ENCODE data around the gene TLCD3A. TPM values are rescaled to one million over a fixed set of nuclear protein-coding genes. Genes with fewer than 3 reads are reported as not detected.

The TLCD3A gene
- total RNA-seq, 1 experiment from 2014 or later = 21.6 TPM

DNA sequence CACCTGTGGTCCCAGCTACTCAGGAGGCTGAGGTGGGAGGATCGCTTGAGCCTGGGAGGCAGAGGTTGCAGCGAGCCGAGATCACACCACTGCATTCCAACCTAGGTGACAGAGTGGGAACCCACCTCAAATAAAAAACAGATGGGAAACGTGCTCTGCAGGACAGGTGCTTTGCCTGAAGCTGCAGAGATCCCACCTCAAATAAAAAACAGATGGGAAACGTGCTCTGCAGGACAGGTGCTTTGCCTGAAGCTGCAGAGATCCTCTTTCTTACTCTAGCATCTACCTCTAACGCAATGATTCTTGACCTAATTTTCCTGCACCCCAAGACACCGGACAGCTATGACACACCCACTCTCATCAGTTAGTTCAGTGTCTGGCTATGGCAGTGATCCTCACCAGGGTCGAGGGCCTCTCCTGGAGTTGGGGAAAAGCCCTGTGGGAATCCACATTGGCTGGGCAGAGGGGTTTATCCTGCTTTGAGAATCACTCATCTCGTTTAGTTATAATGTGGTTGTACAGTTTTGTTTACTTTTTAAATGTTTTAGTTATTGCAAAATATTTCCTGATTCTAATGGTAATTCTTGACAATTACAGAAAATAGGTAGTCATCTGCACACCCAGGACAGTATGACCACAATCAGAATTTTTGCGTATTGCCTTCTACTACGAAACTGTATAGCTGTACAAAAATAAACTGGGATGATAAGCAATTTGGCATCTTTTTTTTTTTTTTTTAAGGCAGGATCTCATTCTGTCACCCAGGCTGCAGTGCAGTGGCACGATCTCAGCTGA lies 29.1 kb upstream of the TLCD3A start:
- Mint-ChIP-seq H3K4me3 (no peak overlapping the region), H3K27ac (peak overlapping the region; percentile 26; the same call in 1 of the 2 replicates), H3K27me3 (ENCODE audit: low read depth) (no peaks in the 10 kb centered on the region), H3K4me1 (no peaks in the 10 kb centered on the region), H3K9me3 (no peaks in the 10 kb centered on the region), H3K36me3 (peaks cover 6% of the 10 kb centered on the region)
- DNase-seq (ENCODE audit: low spot score) = no peak
- no peak for ATAC-seq
- TF ChIP-seq ZNF317 (CRISPR knock-in tag; IDR thresholded peaks at IDR 0.05; ENCODE audit: borderline replicate concordance, low read depth) = no peak
- TF ChIP-seq, protein P1, sequence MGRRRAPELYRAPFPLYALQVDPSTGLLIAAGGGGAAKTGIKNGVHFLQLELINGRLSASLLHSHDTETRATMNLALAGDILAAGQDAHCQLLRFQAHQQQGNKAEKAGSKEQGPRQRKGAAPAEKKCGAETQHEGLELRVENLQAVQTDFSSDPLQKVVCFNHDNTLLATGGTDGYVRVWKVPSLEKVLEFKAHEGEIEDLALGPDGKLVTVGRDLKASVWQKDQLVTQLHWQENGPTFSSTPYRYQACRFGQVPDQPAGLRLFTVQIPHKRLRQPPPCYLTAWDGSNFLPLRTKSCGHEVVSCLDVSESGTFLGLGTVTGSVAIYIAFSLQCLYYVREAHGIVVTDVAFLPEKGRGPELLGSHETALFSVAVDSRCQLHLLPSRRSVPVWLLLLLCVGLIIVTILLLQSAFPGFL (CRISPR knock-in tag; IDR thresholded peaks at IDR 0.05; ENCODE audit: borderline replicate concordance) = no peak
- ChIA-PET CTCF (interaction anchor here (0.5 to 0.9 kb wide), 2 partner anchors 14 to 291 kb away, joined by 4 read pairs; no protein-coding TSS in a partner anchor), POLR2A (no interaction called here)

DNA sequence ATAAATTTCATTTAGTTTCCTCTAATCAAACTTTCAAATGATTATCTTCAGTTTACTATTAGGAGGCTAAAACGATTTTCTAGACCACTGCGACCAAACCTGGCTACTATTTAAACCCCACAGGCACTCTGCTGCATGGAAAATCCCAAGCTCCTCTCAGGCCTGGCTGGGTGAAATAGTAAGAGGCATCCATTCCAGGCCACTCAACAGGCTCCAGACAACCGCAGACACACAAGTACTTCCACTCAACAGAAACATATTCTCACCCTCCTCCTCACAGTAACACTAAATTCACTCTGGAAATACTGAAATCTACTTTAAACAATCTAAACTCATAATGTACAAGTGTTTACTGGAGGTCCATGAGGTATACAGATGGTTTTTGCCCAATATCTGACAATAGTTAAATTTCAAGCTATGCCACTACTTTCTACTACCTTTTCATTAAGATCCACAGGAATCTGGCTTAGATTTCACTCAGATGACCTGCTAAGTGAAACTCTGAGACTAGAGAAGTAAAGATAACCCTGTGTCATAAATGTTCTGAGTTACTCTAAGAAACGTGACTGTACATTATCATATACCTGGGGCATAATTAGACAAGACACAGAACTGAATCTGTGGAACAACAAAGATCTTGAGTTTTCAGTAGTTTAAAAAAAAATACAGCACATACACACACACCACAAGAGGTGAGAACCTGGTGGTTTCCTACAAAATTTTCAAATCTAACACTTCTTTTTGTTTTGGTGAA lies 28.1 kb upstream of the TLCD3A start:
- H3K9me3 Mint-ChIP-seq = no peaks in the 10 kb centered on the region
- TF ChIP-seq EMX1 (CRISPR knock-in tag; IDR thresholded peaks at IDR 0.05) (no peak), KAT7 (CRISPR knock-in tag; IDR thresholded peaks at IDR 0.05; ENCODE audit: borderline replicate concordance) (no peak), SP1 (CRISPR knock-in tag; conservative IDR thresholded peaks at IDR 0.05) (no peak), CREB1 (CRISPR knock-in tag; IDR thresholded peaks at IDR 0.05) (no peak), NR2C2 (CRISPR knock-in tag; IDR thresholded peaks at IDR 0.05) (no peak), RELA (CRISPR knock-in tag; IDR thresholded peaks at IDR 0.05; ENCODE audit: borderline replicate concordance) (no peak), TEAD1 (CRISPR knock-in tag; IDR thresholded peaks at IDR 0.05) (no peak), TCF7 (CRISPR knock-in tag; IDR thresholded peaks at IDR 0.05; ENCODE audit: low read depth) (no peak), NFE2L1 (CRISPR knock-in tag; IDR thresholded peaks at IDR 0.05) (no peak), FOXK1 (CRISPR knock-in tag; IDR thresholded peaks at IDR 0.05) (no peak), JAZF1 (CRISPR knock-in tag; IDR thresholded peaks at IDR 0.05) (no peak), CBFB (CRISPR knock-in tag; IDR thresholded peaks at IDR 0.05; ENCODE audit: low read depth) (no peak), ZNF232 (CRISPR knock-in tag; IDR thresholded peaks at IDR 0.05) (no peak)
- TF ChIP-seq, protein P2, sequence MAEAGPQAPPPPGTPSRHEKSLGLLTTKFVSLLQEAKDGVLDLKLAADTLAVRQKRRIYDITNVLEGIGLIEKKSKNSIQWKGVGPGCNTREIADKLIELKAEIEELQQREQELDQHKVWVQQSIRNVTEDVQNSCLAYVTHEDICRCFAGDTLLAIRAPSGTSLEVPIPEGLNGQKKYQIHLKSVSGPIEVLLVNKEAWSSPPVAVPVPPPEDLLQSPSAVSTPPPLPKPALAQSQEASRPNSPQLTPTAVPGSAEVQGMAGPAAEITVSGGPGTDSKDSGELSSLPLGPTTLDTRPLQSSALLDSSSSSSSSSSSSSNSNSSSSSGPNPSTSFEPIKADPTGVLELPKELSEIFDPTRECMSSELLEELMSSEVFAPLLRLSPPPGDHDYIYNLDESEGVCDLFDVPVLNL (CRISPR knock-in tag; IDR thresholded peaks at IDR 0.05; ENCODE audit: borderline replicate concordance, low read depth) = no peak
- TF ChIP-seq, protein P3, sequence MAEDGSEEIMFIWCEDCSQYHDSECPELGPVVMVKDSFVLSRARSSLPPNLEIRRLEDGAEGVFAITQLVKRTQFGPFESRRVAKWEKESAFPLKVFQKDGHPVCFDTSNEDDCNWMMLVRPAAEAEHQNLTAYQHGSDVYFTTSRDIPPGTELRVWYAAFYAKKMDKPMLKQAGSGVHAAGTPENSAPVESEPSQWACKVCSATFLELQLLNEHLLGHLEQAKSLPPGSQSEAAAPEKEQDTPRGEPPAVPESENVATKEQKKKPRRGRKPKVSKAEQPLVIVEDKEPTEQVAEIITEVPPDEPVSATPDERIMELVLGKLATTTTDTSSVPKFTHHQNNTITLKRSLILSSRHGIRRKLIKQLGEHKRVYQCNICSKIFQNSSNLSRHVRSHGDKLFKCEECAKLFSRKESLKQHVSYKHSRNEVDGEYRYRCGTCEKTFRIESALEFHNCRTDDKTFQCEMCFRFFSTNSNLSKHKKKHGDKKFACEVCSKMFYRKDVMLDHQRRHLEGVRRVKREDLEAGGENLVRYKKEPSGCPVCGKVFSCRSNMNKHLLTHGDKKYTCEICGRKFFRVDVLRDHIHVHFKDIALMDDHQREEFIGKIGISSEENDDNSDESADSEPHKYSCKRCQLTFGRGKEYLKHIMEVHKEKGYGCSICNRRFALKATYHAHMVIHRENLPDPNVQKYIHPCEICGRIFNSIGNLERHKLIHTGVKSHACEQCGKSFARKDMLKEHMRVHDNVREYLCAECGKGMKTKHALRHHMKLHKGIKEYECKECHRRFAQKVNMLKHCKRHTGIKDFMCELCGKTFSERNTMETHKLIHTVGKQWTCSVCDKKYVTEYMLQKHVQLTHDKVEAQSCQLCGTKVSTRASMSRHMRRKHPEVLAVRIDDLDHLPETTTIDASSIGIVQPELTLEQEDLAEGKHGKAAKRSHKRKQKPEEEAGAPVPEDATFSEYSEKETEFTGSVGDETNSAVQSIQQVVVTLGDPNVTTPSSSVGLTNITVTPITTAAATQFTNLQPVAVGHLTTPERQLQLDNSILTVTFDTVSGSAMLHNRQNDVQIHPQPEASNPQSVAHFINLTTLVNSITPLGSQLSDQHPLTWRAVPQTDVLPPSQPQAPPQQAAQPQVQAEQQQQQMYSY (CRISPR knock-in tag; IDR thresholded peaks at IDR 0.05) = no peak
- TF ChIP-seq, protein P4, sequence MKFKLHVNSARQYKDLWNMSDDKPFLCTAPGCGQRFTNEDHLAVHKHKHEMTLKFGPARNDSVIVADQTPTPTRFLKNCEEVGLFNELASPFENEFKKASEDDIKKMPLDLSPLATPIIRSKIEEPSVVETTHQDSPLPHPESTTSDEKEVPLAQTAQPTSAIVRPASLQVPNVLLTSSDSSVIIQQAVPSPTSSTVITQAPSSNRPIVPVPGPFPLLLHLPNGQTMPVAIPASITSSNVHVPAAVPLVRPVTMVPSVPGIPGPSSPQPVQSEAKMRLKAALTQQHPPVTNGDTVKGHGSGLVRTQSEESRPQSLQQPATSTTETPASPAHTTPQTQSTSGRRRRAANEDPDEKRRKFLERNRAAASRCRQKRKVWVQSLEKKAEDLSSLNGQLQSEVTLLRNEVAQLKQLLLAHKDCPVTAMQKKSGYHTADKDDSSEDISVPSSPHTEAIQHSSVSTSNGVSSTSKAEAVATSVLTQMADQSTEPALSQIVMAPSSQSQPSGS (CRISPR knock-in tag; IDR thresholded peaks at IDR 0.05; ENCODE audit: borderline replicate concordance, low read depth) = no peak
- TF ChIP-seq, protein P5, sequence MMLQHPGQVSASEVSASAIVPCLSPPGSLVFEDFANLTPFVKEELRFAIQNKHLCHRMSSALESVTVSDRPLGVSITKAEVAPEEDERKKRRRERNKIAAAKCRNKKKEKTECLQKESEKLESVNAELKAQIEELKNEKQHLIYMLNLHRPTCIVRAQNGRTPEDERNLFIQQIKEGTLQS (CRISPR knock-in tag; conservative IDR thresholded peaks at IDR 0.05) = no peak
- CTCF ChIA-PET = interaction anchor here (1.4 to 3.8 kb wide), 2 partner anchors 292 to 352 kb away, joined by 7 to 17 read pairs; no protein-coding TSS in a partner anchor
- POLR2A ChIA-PET = no interaction called here
- DNase-seq (ENCODE audit: low spot score) (no peak), ATAC-seq (no peak)
- no peak overlapping the region for H3K27ac Mint-ChIP-seq
- no peaks in the 10 kb centered on the region for H3K4me1 Mint-ChIP-seq
- peaks cover 11% of the 10 kb centered on the region for H3K36me3 Mint-ChIP-seq
- no peaks in the 10 kb centered on the region for H3K27me3 Mint-ChIP-seq (ENCODE audit: low read depth)
- H3K4me3 Mint-ChIP-seq = no peak overlapping the region

Data from WTC11 (cell line).